HG02763 (cell line): ENCODE measurements around the gene NOTUM.
"Not testable (repeated sequence)": the region's sequence is repeated elsewhere in the genome, so short reads cannot be mapped to it uniquely, and the experiment has no call there.

ENCODE experiments used
- ATAC-seq: cut with Tn5 transposase; IDR thresholded peaks from one replicate; pipeline ENCODE4 v1.9.1; 2021; ENCODE audit warnings: mild to moderate bottlenecking, moderate library complexity; ENCODE audit not compliant: unreplicated experiment

Gene NOTUM

GRCh38 chr17:81996757-81997441 is 35.9 kb upstream of the NOTUM start:
- ATAC-seq, result no peak

GRCh38 chr17:81996232-81996756 is 35.3 kb upstream of the NOTUM start:
- no peak for ATAC-seq

GRCh38 chr17:81995463-81996231 is 34.7 kb upstream of the NOTUM start:
- no peak for ATAC-seq

- no peak for ATAC-seq
These were observed 33.8 kb upstream of the NOTUM start for GRCh38 chr17:81994593-81995462.

- ATAC-seq, result no peak
These were observed 33.0 kb upstream of the NOTUM start for GRCh38 chr17:81993729-81994592.

- ATAC-seq, result no peak
These were observed 31.5 kb upstream of the NOTUM start for GRCh38 chr17:81992306-81993102.

- no peak for ATAC-seq
These were observed 30.8 kb upstream of the NOTUM start for GRCh38 chr17:81991684-81992305.

- ATAC-seq, result no peak
These were observed 30.1 kb upstream of the NOTUM start for GRCh38 chr17:81990836-81991683.

- ATAC-seq, result no peak
These were observed 26.3 kb upstream of the NOTUM start for GRCh38 chr17:81987161-81987770.

GRCh38 chr17:81986606-81987005 is 25.6 kb upstream of the NOTUM start:
- no peak for ATAC-seq

- ATAC-seq, result no peak
These were observed 23.9 kb upstream of the NOTUM start for GRCh38 chr17:81984773-81985410.

GRCh38 chr17:81983639-81984373 is 22.8 kb upstream of the NOTUM start:
- ATAC-seq, result no peak

- no peak for ATAC-seq
These were observed 22.1 kb upstream of the NOTUM start for GRCh38 chr17:81983011-81983638.

GRCh38 chr17:81981511-81981910 is 20.5 kb upstream of the NOTUM start:
- not testable (repeated sequence) for ATAC-seq

GRCh38 chr17:81980707-81981343 is 19.8 kb upstream of the NOTUM start:
- no peak for ATAC-seq

- ATAC-seq, result no peak
These were observed 19.1 kb upstream of the NOTUM start for GRCh38 chr17:81980122-81980521.
